Right cardiac atrium (tissue), 5 donors: Measurements from ENCODE around the gene ERP44. TPM values are rescaled to one million over a fixed set of nuclear protein-coding genes. Genes with fewer than 3 reads are reported as not detected.

Experiments used
- ATAC-seq, 2 donors: fragments of 200-7000 bp; cut with Tn5 transposase; one replicate each; pipeline versions ENCODE4 v1.8.0 to v1.9.1; 2020; ENCODE audit warnings: moderate library complexity in 2 of 2, mild to moderate bottlenecking in 1 of 2
- DNase-seq, 3 donors: peaks; one replicate each; pipeline ENCODE4 v3.0.0-alpha.2; 2020
- H3K27ac ChIP-seq: one replicate; pipeline ENCODE4 v1.5.1; 2013; ENCODE audit warnings: mild to moderate bottlenecking, low read length, control low read depth, moderate library complexity
- H3K27me3 ChIP-seq: one replicate; pipeline ENCODE4 v1.6.1; 2013; ENCODE audit not compliant: control insufficient read depth, insufficient read depth
- H3K4me1 ChIP-seq: one replicate; pipeline ENCODE4 v1.6.1; 2013; ENCODE audit warnings: low read length; ENCODE audit not compliant: control insufficient read depth, insufficient read depth
- H3K4me3 ChIP-seq: one replicate; pipeline ENCODE4 v1.5.1; 2013; ENCODE audit warnings: low read length, control low read depth
- H3K9me3 ChIP-seq: one replicate; pipeline ENCODE4 v1.6.1; 2013; ENCODE audit warnings: low read length; ENCODE audit not compliant: control insufficient read depth
- WGBS: extraction: QIAGEN DNeasy Blood & Tissue Kit; methylation state at CpG from one replicate; pipeline ENCODE4 v1.1.7; 2013; 5-methylcytosine and 5-hydroxymethylcytosine counted together
- intact Hi-C, 4 donors: fragments of 100-400 bp; cut with DNase I; formaldehyde crosslinking; loops; one replicate each; pipeline versions ENCODE4 v1.11.0 to v1.14.0; 2022 to 2023
- polyA plus RNA-seq: library from polyadenylated mRNA; stranded (reverse); fragments of 200-250 nt; gene quantifications from one replicate; pipeline ENCODE4 v1.2.3, GENCODE V29; 2013
- total RNA-seq, 4 donors: library from RNA; stranded (reverse); fragmentation: NEBNext Ultra II Directional; extraction: Animal tissue kit (Norgen Biotek cat#: 25700); gene quantifications; one replicate each; pipeline ENCODE4 v1.2.1, GENCODE V29; 2021
- donor health status: healthy with polysubstance abuse.
- donor health status: DM: no; HTN: yes; CAD: no.
- donor health status: DM: no; HTN: no; CAD: no.
- donor health status: DM: no; HTN: yes; CAD: no; lungs with severe emphysema.
- donor health status: DM: yes; HTN: yes; CAD: no.

The ERP44 gene
- total and polyA plus RNA-seq, 5 donors = 13.9 to 19.6 (median 16.5) TPM

DNA sequence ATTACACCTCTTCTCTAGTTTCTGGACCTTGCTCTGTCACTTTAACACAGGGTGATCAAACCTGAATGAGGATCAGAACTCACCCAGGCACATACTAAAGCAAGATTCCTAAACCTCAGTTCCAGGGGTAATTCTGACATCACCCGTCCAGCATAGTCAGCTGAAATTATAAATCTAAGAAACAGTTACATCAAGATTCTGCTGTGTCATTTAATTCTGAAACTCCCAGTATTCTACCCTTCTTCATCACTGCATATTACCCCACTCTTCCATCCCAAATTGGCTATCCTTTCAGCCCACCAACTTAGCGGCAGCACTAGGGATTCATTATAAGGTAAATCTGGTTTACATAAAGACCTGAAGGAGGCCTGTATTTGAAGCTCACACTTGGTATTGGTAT lies 128.3 kb downstream of the ERP44 start:
- Histone ChIP-seq H3K4me1 (no peaks in the 10 kb centered on the region), H3K27me3 (no peaks in the 10 kb centered on the region), H3K4me3 (no peak overlapping the region), H3K9me3 (no peaks in the 10 kb centered on the region), H3K27ac (no peak overlapping the region)
- whole genome bisulfite sequencing = 98% methylated on average over 2 of the region's 2 CpGs
- intact Hi-C loops = no loop called here
- ATAC-seq = no peak
- DNase-seq = no peak

DNA sequence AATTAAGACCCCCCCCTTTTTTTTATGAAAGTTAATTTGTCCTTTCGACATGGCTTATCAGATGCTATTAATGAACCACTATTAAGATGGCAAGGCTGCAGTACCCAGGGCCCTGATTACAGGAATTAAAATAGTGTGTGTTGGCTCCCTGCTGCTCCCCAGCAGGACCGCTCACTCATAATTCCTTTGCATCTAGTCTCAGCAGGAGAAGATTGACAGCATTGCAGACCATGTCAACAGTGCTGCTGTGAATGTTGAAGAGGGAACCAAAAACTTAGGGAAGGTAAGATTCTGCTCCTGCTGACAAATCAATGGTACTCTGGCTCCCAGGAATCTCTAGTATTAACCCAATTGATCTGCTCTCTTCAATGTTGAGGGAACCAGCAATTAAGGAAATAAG lies 131.3 kb downstream of the ERP44 start:
- Histone ChIP-seq H3K27me3 (no peaks in the 10 kb centered on the region), H3K9me3 (no peaks in the 10 kb centered on the region), H3K27ac (no peak overlapping the region), H3K4me3 (no peak overlapping the region), H3K4me1 (no peaks in the 10 kb centered on the region)
- WGBS = 73% methylated on average over 2 of the region's 2 CpGs
- no peak for ATAC-seq
- intact Hi-C loops = no loop called here
- DNase-seq = peak in 1 of 3 donors; percentile 9

DNA sequence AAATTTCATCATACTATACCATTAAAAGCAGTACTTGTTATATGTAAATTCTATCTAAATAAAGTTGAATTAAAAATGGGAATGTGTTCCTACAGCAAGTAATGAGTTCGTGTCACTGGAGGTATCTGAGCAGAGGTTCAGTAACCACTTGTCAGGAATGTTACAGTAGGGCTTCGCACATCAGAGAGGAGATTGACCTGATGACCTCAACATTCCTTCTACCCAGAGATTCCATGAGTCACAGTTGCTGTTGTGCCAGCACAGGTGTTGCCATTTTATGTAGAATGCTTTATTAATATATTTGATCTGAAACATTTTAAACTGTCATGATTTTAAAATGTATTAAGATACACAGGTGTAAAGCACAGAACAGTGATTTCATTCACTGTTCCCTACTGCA lies 132.1 kb downstream of the ERP44 start:
- H3K27me3 ChIP-seq = no peaks in the 10 kb centered on the region
- ATAC-seq (no peak), DNase-seq (no peak)
- 65% methylated on average over 2 of the region's 2 CpGs for WGBS
- no peaks in the 10 kb centered on the region for H3K9me3 ChIP-seq
- H3K27ac ChIP-seq = no peak overlapping the region
- no peaks in the 10 kb centered on the region for H3K4me1 ChIP-seq
- H3K4me3 ChIP-seq = no peak overlapping the region
- intact Hi-C loops = no loop called here

DNA sequence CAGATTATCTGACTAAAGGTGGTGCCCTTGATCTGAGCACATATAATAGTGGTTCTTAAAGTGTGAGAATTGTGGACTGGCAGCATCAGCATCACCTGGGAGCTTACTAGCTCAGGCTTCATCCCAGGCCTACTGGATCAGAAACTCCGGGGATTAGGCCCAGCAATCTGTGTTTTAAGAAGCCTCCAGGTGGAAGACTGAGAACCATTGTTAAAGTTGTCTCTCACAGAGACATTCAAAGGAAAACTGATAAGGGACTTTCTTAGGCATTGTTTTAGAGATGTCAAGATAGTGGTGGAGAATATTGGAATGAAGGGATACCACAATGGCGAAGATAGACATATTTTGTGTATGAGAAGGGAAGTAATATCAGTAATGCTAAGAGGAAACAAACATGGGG lies 132.8 kb downstream of the ERP44 start:
- H3K27ac ChIP-seq = no peak overlapping the region
- no peak for DNase-seq
- H3K4me3 ChIP-seq = no peak overlapping the region
- no peaks in the 10 kb centered on the region for H3K27me3 ChIP-seq
- no peaks in the 10 kb centered on the region for H3K4me1 ChIP-seq
- no peak for ATAC-seq
- H3K9me3 ChIP-seq = no peaks in the 10 kb centered on the region
- intact Hi-C loops = no loop called here
- 89% methylated on average over 2 of the region's 2 CpGs for WGBS

DNA sequence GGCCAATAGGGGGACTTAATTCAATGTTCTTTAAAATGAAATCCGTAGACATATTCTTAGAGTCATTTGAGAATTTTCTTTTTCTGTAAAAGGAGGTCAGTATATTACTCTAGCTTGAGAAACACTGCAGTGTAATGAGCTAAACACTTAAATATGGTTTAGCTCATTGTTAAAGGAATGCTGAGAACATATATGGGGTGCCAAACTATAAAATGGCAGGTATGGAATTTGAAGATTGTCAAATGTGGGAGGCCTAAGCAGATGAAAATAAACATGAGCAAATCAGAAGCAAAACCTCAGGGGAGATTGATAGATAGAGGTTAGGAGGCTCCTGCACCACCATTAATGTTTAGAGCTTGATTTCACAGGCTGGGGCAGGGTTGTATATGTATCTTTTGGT lies 134.5 kb downstream of the ERP44 start:
- ATAC-seq (no peak), DNase-seq (no peak)
- peaks cover 2% of the 10 kb centered on the region for H3K4me1 ChIP-seq
- no peak overlapping the region for H3K27ac ChIP-seq
- H3K27me3 ChIP-seq = no peaks in the 10 kb centered on the region
- intact Hi-C loops = no loop called here
- H3K9me3 ChIP-seq = no peaks in the 10 kb centered on the region
- 92% methylated on average over 1 of the region's 1 CpG for WGBS
- no peak overlapping the region for H3K4me3 ChIP-seq

DNA sequence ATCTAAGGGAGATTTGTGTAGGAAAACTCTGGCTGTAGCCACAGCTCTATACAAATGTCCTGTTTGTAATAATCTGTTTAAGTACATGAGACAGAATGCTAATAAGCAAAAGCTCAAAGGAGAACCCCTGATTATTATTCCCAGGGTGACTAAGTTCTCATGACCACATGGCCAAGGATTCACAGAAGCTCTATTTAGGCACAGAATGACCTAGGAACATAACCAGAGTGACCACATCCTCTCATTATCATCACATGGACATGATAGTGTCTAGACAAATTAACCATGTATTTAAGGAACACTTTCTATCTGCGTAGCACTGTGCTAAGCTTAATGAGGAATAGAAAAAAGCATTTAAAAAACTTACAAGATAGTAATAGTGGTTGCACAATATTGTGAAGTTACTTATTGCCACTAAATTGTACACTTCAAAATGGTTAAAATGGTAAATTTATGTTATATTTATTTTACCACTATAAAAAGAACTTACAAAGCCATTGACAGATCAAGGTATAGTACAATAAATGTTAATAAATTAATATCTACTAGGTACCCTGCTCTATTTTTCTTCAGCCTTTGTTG lies 136.0 kb downstream of the ERP44 start:
- ATAC-seq (no peak), DNase-seq (no peak)
- Histone ChIP-seq H3K9me3 (no peaks in the 10 kb centered on the region), H3K4me1 (peaks cover 2% of the 10 kb centered on the region), H3K27me3 (no peaks in the 10 kb centered on the region), H3K27ac (no peak overlapping the region), H3K4me3 (no peak overlapping the region)
- intact Hi-C loops = no loop called here
- WGBS = 97% methylated on average over 1 of the region's 1 CpG

DNA sequence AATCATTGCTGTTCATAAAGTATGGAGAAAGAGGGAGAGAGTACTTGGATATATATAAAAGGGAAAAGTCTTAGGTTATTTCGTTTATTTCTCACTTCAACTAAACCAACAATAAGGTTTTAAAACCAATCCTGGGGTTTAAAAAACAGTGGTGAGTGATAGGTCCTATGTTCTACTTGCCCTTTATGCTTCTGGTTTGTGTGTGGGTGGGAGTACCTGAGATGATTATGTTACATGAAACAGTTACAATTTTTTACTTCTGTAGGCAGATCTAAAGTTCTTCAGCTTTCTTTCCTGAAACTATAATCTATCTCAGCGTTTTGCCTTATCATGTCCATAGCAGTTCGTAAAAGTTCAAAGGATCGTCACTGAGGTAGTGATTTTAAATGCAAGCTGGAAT lies 143.2 kb downstream of the ERP44 start:
- H3K27me3 ChIP-seq = no peaks in the 10 kb centered on the region
- H3K27ac ChIP-seq = no peak overlapping the region
- no peak for DNase-seq
- H3K4me1 ChIP-seq = peaks cover 2% of the 10 kb centered on the region
- intact Hi-C loops = no loop called here
- ATAC-seq = no peak
- WGBS = 81% methylated on average over 4 of the region's 4 CpGs
- H3K9me3 ChIP-seq = no peaks in the 10 kb centered on the region
- H3K4me3 ChIP-seq = no peak overlapping the region

DNA sequence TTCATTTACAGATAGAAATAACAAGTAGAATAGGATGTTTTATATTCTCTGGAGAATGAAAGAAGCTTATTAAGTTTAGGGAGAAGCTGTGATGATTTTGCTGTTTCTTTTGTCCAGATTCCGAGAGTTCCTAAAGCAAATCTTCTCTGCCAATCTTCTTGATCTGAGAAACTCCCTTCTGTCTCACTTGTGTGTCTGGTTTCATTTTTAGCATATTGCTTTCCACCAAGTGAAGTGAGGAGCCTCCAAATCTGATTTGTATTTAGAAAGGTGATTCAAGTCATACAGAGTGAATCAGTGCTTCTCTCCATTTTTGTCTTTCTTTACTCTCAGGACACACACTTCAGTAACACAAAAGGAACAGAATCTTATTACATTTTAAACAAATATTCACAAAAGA lies 144.0 kb downstream of the ERP44 start:
- Histone ChIP-seq H3K4me3 (no peak overlapping the region), H3K4me1 (peaks cover 2% of the 10 kb centered on the region), H3K27me3 (no peaks in the 10 kb centered on the region), H3K9me3 (no peaks in the 10 kb centered on the region), H3K27ac (no peak overlapping the region)
- WGBS = 83% methylated on average over 1 of the region's 1 CpG
- ATAC-seq (no peak), DNase-seq (no peak)
- intact Hi-C loops = no loop called here

DNA sequence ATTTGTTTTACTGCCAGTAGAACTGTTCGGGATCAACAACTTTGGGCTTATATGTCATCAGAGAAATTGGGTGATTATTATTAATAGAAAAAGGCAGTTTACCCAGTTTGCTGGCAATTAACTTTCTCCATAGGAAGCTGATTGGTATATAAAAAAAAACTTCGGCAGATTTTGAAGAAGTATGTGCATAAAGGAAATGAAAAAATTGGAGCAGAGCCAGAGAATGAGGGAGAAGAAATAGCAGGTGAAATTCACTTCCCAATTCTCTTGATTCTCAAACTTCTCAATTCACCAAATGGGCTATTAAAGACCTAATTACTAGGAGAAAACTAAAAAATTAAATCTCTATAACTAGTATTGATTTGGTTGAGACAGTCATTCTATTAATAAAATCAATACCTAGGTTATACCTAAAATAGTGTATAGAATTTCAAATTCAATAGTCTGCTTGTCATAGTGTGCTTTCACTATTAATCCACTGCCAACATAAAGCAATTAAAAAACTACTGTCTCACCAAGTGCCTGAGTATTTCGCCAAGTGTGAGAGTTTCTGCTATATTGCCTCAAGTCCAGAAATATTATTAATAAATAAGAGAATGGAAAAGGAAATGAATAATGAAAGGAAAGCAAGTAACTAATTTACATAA lies 144.8 kb downstream of the ERP44 start:
- intact Hi-C loops = no loop called here

DNA sequence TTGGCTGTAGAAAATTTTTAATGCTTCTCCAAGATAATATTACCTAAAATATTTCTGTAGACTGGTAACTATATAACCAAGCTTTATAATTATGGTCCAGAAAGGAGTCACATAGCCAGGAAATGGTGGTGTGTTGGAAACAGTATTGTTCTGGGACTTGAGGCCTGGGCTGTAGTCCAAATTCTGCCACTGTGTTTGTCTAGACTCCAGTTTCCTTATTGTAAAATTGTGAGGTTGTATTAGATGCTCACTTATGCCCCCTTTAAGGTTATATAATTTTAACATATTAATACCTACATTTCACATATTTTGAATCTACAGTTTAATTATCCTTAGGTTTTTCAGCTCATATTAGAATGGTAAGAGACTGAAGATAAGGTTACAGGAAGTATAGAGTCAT lies 149.9 kb downstream of the ERP44 start:
- ATAC-seq = peak in 1 of 2 donors; percentile 54

More for the DNA sequence above, 144.8 kb downstream of the ERP44 start:
- Histone ChIP-seq H3K4me1 (no peaks in the 10 kb centered on the region), H3K27ac (no peak overlapping the region), H3K4me3 (no peak overlapping the region), H3K27me3 (no peaks in the 10 kb centered on the region), H3K9me3 (no peaks in the 10 kb centered on the region)
- DNase-seq (no peak), ATAC-seq (no peak)
- WGBS = 80% methylated on average over 3 of the region's 3 CpGs

DNA sequence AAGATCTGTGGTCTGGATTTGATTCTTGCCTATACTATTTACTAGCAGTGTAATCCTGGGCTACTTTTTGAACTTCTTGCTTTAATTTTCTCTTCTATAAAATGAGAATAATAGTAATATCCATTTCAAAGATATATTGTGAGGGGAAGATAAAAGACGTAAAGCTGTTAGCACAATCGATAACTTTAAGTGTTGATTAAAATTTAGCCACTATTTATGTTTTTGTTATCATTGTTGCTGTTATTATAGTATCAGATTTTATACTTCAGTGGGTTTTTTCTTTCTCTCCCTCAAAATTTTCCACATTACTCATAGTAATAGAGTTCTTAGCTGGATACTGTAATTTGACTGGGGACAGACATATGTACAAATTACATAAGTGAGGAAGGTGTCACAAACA lies 150.3 kb downstream of the ERP44 start:
- intact Hi-C loops = no loop called here
- Histone ChIP-seq H3K4me1 (no peaks in the 10 kb centered on the region), H3K27me3 (no peaks in the 10 kb centered on the region), H3K4me3 (no peak overlapping the region), H3K27ac (no peak overlapping the region), H3K9me3 (no peaks in the 10 kb centered on the region)
- WGBS = 94% methylated on average over 2 of the region's 2 CpGs
- no peak for DNase-seq
- ATAC-seq = no peak

More for the DNA sequence above, 149.9 kb downstream of the ERP44 start:
- Histone ChIP-seq H3K4me3 (no peak overlapping the region), H3K4me1 (no peaks in the 10 kb centered on the region), H3K27me3 (no peaks in the 10 kb centered on the region), H3K9me3 (no peaks in the 10 kb centered on the region), H3K27ac (no peak overlapping the region)
- DNase-seq = peak in 1 of 3 donors; percentile 46
- intact Hi-C loops = no loop called here

DNA sequence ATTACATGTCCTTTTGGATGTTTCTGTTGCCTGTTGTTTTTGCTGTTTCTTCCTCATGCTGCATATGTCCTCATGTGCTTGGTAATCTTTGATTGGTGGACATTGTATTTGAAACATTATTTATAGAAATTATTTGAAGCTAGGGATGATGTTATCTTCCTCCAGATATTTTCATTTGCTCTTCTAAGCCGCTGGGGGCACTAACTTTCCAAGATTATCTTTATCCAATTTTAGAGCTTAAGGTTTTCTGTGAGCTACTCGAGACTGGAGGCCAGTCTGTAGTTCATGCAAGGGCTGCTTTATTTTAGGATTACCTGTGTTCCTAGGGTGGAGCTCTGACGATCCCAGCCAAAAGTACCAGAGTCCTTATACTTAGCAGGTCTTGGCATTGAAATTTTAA lies 151.4 kb downstream of the ERP44 start:
- H3K27ac ChIP-seq = no peak overlapping the region
- 63% methylated on average over 3 of the region's 3 CpGs for WGBS
- H3K4me3 ChIP-seq = no peak overlapping the region
- intact Hi-C loops = no loop called here
- H3K9me3 ChIP-seq = no peaks in the 10 kb centered on the region
- DNase-seq (no peak), ATAC-seq (no peak)
- no peaks in the 10 kb centered on the region for H3K27me3 ChIP-seq
- no peaks in the 10 kb centered on the region for H3K4me1 ChIP-seq
